DND-41 (cell line): ENCODE results near the gene MAPK10.

Experiments used
- EZH2 ChIP-seq: IDR thresholded peaks from 3 replicates; pipeline ENCODE4 v1.6.1; 2012; ENCODE audit warnings: borderline replicate concordance, low read depth, mild to moderate bottlenecking, moderate library complexity, low read length, inconsistent platforms; ENCODE audit not compliant: severe bottlenecking
- TF ChIP-seq, protein P1 (sequence below): IDR thresholded peaks from 2 replicates; pipeline ENCODE4 v1.5.1; 2012; ENCODE audit warnings: borderline replicate concordance, low read length, moderate library complexity, mild to moderate bottlenecking; ENCODE audit not compliant: poor library complexity, severe bottlenecking; ENCODE audit errors: extremely low read depth

DNA sequence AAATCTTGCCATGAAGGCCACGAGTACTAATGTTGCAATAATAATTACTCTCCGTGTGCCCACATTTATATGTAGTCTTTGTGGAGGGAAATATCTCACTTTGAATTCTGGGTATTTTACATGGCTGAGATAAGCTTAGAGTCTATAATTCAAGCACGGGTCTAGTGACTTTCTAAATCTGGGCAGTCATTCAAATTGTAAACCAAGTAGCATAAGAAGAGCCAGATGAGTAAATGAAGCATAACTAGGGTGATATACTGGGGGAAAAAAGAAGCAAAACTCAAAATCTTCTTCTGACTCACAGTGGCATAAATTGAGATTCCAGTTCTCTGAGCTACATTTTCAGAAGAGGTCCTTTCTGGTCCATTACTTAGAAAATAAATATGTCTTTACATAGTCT lies 53.0 kb downstream of the MAPK10 start:
- TF ChIP-seq, protein P1, sequence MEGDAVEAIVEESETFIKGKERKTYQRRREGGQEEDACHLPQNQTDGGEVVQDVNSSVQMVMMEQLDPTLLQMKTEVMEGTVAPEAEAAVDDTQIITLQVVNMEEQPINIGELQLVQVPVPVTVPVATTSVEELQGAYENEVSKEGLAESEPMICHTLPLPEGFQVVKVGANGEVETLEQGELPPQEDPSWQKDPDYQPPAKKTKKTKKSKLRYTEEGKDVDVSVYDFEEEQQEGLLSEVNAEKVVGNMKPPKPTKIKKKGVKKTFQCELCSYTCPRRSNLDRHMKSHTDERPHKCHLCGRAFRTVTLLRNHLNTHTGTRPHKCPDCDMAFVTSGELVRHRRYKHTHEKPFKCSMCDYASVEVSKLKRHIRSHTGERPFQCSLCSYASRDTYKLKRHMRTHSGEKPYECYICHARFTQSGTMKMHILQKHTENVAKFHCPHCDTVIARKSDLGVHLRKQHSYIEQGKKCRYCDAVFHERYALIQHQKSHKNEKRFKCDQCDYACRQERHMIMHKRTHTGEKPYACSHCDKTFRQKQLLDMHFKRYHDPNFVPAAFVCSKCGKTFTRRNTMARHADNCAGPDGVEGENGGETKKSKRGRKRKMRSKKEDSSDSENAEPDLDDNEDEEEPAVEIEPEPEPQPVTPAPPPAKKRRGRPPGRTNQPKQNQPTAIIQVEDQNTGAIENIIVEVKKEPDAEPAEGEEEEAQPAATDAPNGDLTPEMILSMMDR, result no peak
- no peak for TF ChIP-seq EZH2
